GM18873 (cell line): ENCODE measurements around the gene NSD1.
"Not testable (repeated sequence)": the region's sequence is repeated elsewhere in the genome, so short reads cannot be mapped to it uniquely, and the experiment has no call there.

ENCODE experiments used
- ATAC-seq: cut with Tn5 transposase; IDR thresholded peaks from one replicate; pipeline ENCODE4 v1.9.1; 2021; ENCODE audit warnings: mild to moderate bottlenecking, moderate library complexity, moderate number of reproducible peaks; ENCODE audit not compliant: unreplicated experiment, low FRiP score

Gene NSD1

DNA sequence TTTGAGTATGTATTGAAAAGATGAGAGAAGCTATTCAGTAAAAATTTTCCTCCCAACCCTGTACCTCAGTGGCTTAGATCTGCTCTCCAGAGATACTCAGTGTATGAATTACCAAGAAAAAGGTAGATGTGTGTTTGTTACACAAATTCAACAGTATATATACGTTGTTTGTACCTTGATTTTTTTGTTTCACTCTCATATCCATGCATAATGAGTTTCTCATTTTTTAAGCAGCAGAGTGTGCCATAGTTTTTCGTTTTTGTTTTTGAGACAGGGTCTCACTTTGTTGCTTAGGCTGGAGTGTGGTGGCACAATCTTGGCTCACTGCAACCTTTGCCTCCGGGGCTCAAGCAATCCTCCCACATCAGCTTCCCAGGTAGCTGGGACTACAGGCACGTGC, 92.2 kb downstream of the NSD1 start:
- no peak for ATAC-seq

DNA sequence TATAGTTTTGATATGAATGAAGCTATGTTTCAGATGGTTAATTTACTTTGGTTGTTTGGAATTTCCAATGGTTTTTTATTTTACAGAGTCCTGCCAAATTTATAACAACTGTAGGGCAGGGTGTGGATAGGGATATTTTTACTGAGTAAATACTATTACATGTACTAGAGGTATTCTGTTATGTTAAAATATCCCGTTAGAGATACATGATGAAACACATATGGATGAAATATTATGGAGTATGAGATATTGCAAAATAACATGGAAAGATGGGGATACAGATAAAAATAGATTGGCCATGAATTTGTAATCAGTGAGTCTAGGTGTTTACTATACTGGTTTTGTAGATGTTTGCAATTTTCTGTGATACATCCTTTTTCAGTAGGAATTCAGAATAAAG, 93.3 kb downstream of the NSD1 start:
- no peak for ATAC-seq

DNA sequence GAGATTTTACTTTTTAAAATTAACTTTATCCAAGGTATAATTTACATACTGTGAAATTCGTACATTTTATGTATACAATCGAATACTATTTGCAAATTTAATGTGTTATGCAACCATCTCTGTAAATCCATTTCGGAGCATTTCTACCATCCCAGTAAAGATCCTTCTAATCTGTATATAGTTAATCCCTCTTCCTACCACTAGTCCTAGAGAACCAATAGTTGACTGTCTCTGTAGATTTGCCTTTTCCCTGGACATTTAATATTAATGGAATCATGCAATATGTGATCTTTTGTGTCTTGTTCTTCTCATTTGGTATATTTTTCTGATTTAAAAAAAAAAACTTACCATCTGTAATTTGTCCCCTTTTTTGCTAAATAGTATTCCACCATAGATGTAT, 95.2 kb downstream of the NSD1 start:
- no peak for ATAC-seq

DNA sequence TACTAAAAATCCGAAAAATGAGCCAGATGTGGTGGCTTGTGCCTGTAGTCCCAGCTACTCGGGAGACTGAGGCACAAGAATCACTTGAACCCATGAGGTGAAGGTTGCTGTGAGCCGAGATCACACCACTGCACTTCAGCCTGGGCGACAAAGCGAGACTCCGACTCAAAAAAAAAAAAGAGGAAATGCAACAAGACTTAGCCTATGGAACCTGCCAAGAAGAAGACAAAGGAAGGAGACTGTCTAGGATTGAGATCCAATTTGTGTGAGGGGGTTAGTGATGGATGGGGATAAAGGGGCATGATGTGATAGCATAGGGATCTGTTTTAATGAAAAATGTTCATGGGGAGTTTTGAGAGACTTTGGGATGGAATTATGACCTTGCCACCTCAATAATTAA, 97.1 kb downstream of the NSD1 start:
- ATAC-seq = no peak

DNA sequence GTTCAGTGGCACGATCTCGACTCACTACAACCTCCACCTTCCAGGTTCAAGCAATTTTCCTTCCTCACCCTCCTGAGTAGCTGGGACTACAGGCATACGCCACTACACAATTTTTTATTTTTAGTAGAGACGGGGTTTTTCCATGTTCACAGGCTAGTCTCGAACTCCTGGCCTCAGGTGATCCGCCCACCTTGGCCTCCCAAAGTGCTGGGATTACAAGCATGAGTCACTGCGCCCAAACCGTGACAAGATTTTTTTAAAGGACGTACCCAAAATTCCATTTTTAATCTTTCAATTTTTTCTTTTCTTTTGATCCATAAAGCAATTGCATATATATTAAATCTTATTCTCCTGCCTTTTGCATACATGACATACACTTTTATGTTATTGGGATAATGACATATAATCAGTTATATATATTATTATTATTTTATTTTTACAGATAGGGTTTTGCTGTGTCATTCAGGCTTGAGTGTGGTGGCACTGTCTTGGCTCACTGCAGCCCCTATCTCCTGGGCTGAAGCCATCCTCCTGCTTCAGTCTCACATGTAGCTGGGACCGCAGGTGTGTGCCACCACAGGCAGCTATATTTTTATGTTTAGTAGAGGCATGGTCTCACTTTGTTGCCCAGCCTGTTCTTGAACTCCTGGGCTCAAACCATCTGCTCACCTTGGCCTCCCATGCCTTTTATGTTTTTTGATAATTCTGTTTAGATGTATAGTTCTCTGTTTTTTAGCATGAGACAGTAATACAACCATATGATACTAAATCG, 98.1 kb downstream of the NSD1 start:
- ATAC-seq = no peak

DNA sequence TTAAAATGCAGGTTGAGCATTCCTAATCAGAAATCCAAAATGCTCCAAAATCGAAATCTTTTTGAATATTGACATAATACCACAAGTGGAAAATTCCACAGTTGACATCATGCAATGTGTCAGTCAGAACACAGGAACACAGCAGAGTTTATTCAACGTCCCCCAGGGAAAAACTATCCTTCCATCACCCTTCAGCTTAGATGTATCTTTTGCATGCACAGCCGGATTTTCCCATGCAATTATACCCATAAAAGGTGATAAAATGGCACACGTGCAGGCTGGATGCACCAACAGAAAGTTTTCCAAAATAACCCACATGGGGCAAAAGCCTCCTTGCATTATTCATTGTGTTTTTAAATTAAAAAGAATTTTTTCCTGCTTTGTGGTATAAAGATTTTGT, 98.8 kb downstream of the NSD1 start:
- no peak for ATAC-seq

DNA sequence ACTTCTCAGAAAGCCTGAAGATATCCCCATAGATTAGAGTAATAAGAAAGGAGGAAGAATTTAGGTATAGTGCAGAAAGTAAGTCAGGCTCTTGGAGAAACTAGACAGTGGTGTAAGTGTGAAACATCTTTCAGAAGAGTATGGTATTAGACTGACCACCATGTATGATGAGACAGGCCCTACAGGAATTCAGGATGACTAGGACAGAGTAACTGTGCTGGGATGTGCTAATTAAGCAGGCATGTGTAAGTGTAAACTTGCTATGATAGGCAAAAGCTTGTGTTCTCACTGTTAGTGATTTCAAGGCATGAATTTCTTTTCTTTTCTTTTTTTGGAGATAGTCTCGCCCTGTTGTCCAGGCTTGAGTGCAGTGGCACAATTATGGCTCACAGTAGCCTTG, 99.2 kb downstream of the NSD1 start:
- ATAC-seq = no peak

DNA sequence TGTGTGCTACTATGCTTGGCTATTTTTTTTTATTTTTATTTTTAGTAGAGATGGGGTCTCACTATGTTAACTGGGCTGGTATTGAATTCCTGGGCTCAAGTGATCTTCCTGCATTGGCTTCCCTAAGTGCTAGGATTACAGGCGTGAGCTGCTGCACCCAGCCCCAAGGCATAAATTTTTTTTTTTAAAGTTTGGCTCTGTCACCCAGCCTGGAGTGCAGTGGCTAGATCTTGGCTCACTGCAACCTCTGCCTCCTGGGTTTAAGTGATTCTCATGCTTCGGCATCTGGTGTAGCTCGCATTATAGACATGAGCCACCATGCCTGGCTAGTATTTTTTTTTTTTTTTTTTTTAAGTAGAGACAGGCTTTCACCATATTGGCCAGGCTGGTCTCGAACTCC, 99.6 kb downstream of the NSD1 start:
- no peak for ATAC-seq

DNA sequence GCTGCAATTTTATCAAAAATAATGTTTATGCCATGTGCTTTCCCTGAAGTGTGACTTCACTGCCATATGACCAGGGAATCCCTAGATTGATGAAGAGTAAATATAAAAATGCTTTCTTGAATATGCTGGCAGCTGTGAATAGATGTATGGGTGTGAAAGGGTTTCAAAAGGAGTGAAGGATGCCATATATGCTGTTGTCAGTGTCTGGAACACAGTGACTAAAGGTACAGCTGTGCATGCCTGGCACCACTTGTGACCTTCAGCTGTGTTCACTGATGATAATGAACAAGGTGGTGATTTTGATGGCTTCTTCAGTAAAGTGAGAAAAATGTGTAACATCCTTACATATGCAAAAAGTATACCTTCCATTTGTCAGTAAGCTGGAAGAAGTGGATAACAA, 100.2 kb downstream of the NSD1 start:
- no peak for ATAC-seq

DNA sequence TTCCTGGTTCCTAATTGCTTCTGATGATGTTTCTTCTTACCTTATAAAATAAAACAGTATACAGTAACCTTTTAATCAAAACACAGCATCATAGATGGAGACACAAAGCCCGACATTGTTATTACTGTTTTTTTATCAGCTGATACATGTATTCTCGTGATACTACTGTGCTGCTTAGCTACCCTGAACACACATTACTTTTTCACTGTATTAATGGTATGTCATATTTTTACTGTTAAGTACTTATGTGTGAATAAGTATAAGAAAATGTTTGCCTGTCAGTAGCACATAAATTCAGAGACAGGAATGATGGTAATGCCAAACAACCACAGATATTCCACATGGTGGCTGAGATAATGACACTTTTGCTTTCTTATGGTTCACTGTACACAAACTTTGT, 101.3 kb downstream of the NSD1 start:
- no peak for ATAC-seq

DNA sequence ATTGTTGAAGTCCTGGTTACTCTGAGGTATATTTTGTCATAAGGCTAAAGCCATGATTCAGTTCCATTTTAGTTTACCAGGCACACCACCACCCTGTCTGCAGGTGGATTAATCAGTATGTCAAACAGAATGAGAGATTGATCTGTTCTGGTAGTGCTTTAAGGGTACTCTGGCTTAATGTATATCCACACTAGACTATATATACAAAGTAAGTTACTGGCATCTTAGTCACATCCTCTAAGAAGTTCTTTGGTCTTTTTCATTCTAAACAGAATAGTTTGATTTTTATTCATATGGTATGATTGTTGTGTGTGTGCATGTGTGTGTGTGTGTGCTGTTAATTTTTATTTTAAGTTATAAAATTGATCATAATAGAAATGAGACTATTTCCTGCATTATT, 108.2 kb downstream of the NSD1 start:
- ATAC-seq = no peak

DNA sequence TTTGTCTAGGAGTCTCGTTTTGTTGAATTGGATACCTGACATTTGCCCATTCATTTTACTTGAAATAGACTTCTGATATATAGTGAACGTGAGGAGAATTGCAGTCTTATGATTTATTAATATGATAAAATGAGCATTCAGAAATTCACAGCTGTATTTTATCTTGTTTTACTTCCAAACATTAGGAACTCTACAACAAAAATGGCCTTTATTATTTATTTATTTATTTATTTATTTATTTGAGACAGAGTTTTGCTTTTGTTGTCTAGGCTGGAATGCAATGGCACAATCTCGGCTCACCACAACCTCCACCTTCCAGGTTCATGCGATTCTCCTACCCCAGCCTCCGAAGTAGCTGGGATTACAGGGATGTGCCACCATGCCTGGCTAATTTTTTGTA, 108.7 kb downstream of the NSD1 start:
- ATAC-seq = no peak

DNA sequence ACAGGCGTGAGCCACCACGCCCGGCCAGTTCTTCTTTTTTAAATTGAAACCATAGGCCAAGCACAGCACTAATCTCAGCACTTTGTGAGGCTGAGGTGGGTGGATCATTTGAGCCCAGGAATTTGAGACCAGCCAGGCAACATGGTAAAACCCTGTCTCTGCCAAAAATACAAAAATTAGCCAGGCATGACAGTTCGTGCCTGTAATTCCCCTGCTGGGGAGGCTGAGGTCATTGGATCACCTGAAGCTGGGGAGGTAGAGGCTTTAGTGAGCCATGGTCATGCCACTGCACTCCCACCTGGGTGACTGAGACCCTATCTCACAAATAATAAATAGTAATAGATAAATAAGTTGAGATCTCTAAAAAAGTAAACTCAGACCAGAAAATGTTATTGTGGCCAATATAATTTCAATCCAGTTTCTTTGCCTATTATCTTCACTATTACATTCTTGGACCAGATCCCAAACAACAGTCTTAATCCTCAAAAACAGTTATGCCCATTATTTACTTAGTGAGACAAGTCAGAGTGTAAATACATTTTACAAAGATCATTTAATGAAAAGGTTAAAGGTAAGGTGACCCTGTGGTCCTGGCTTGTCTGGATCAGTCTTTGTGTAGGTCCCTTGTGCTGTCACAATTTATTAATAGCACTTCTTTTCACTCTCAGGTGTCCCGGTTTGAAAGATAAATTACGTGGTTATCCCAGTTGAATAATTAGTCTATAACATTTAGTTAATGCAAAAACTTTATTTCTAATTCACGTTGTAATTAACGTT, 116.4 kb downstream of the NSD1 start:
- no peak for ATAC-seq

DNA sequence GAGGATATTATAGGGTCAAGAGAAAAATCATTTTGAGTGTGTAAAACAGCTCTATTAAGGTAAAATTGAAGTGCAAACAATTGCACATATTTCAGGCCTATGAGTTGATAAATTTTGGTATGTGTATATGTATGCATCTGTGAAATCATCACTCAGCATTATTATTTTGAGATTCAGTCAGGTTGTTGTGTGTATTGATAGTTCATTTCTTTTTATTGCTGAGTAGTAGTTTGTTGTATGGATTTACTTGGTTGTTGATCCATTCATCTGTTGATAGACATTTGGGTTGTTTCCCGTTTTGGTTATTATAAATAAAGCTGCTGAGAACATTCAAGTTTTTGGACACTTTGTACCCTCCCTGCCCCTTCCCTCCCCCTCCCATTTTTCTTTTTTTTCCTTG, 119.7 kb downstream of the NSD1 start:
- ATAC-seq = no peak

DNA sequence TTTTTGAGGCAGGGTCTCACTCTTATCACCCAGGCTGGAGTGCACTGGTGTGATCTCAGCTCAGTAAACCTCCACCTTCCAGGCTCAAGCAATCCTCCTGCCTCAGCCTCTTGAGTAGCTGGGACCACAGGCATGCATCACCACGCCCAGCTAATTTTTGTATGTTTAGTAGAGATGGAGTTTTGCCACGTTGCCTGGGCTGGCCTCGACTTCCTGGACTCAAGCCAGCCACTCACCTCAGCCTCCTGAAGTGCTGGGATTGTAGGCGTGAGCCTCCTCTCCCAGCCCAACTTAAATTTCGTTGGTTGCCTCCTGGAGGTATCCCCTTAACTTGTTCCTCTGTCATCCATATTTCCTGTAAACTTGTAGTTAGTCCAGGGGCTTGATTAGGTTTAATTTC, 122.7 kb downstream of the NSD1 start:
- ATAC-seq = no peak

DNA sequence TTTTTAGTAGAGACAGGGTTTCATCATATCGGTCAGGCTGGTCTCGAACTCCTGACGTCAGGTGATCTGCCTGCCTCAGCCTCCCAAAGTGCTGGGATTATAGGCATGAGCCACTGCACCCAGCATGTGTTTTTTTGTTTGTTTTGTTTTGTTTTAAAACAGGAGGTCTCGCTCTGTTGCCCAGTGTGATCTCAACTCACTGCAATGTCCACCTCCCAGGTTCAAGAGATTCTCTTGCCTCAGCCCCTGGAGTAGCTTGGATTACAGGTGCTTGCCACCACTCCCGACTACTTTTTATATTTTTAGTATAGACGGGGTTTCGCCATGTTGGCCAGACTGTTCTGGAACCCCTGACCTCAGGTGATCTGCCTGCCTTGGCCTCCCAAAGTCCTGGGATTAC, 125.1 kb downstream of the NSD1 start:
- ATAC-seq = not testable (repeated sequence)

DNA sequence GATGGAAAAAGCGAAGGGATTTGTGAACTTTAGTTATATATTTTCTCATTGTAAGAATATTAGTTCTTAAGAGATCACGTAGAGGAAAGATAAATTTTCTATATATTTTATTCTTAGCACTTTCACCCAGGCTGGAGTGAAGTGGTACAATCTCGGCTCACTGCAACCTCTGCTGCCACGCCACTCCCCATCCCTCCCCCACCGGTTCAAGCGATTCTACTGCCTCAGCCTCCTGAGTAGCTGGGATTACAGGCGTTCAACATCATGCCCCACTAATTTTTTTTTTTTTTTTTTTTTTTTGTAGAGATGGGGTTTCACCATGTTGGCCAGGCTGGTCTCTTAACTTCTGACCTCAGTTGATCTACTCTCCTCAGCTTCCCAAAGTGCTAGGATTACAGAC, 127.4 kb downstream of the NSD1 start:
- ATAC-seq = no peak

DNA sequence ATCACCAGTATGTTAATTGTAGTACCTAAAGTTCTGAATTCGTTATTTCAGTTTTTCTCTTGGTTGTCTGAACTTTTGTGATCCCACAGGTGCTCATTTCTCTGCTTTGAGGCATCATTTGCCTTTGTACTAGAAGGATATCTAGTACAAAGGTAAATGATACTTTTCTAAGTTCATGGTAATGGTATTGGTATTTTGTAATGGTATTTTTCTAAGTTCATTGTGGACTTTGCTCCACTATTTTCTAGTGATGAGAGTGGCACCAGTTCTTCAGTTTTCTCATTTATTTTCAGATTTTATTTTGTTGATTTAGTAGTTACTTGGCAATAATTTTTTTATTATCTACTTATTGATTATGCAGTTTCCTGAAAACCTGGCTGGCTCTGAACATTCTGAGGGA, 127.9 kb downstream of the NSD1 start:
- no peak for ATAC-seq

DNA sequence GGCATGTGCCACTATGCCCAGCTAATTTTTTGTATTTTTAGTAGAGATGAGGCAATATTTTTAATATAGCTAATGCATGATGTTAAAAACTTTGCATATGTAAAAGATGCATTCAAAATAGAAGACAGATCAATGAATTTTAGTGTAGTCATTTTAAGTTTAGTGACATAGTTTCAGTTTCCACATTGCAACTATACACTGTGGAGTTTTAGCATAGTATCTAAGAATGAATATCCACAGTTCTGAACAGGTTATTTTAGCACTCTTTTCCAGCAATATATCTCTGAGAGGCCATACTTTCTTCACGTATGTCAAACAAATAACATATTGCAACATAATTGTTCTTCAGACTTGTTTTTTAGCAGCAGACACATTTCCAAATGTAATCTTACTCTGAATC, 130.6 kb downstream of the NSD1 start:
- ATAC-seq = no peak

DNA sequence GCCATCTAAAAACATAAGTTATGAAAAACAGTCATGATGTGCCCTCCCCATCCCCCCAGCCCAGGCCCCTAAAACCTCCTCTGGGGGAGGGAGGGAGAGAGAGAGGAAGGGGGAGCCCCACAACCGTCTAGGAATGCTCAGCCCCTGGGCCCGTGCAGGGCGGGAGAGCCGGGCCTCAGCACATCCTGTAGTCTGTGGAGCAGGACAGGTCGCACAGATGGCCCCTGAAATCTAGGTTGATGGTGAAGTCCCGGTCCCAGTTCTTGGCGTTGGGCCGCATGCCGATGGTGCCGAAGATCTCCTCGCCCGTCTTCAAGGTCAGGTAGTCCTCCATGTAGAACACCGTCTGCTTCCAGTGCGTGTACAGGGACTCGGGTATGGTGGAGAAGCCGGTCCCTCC, 131.8 kb downstream of the NSD1 start:
- no peak for ATAC-seq

DNA sequence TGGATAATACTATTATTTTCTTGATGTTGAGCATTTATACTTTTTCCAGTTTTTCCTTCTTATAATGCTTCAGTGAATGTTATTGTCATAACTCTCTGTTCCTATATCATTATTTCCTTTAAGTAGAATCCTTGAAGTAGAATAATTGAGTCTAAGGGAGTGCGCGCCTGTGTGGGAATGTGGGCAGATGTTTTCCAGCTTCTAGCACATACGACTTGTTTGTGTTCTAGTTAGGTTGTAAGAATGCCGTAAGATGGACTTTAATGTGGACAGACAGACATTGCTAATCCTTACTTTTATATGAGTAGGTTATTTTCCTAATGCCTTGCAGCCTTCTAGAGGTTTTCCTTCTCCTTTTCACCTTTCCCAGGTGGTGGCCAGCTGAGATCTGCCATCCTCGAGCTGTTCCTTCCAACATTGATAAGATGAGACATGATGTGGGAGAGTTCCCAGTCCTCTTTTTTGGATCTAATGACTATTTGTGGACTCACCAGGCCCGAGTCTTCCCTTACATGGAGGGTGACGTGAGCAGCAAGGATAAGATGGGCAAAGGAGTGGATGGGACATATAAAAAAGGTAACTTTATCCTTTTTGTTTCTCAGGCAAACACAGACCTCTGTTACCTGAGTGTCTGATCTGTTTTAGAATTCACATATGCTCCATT, 135.8 kb downstream of the NSD1 start:
- ATAC-seq = no peak

DNA sequence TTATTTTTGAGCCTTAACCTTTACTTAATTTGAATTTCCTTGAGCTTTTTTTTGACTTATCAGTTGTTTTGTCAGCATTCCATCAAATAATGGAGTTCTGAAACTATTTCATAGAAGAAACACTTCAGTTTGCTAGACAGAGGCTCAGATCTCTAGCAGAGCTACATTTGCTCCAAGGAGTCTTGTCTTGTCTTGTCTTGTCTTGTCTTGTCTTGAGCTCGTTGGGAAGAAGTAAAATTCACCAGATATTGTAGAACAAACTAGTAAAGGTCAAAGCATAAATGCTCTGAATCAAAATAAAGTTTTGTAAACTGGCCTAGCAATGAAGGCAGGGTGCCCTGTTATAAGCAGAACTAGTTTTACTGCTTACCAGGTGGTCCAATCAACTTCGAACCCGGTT, 136.4 kb downstream of the NSD1 start:
- no peak for ATAC-seq
